ENCODE measurements around the gene TRIB2.

Gene TRIB2

DNA sequence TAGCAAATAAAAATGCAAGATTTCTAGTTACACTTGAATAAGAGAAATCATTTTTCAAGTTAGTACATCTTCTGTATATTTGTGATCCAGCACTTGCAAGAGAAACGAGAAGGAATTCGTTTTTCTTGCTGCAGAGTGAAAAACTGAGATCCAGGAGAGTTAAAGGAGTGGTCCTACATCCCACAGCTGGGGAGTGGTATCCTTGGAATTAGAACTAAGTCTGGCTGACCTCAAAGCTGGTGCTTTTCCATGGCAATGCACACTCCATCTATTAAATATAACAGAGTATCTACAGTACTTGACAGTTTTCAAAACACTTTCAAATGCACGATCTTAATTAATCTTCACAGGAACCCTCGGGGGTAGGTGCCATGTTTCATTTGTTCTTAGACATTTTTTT lies 46.8 kb downstream of the TRIB2 start:
- H3K4me1 ChIP-seq (ENCODE audit: control insufficient read depth in 2 of 2, insufficient read depth in 2 of 2, low read length in 2 of 2): no peaks in the 10 kb centered on the region
- H3K4me3 ChIP-seq (ENCODE audit: low read length in 2 of 2): no peak overlapping the region
- H3K27me3 ChIP-seq (ENCODE audit: control insufficient read depth in 2 of 2, insufficient read depth in 2 of 2, low read length in 2 of 2): no peaks in the 10 kb centered on the region
- H3K9ac ChIP-seq (ENCODE audit: low read depth in 1 of 2, low read length in 2 of 2): no peak overlapping the region
- no peak overlapping the region for H3K27ac ChIP-seq (ENCODE audit: low read depth in 2 of 2, low read length in 2 of 2)
- H3K36me3 ChIP-seq (ENCODE audit: control insufficient read depth in 2 of 2, insufficient read depth in 2 of 2, low read length in 2 of 2): no peaks in the 10 kb centered on the region
- peaks cover 0 to 3% of the 10 kb centered on the region in 2 donors for H3K9me3 ChIP-seq (ENCODE audit: control insufficient read depth in 2 of 2, low read length in 2 of 2)

DNA sequence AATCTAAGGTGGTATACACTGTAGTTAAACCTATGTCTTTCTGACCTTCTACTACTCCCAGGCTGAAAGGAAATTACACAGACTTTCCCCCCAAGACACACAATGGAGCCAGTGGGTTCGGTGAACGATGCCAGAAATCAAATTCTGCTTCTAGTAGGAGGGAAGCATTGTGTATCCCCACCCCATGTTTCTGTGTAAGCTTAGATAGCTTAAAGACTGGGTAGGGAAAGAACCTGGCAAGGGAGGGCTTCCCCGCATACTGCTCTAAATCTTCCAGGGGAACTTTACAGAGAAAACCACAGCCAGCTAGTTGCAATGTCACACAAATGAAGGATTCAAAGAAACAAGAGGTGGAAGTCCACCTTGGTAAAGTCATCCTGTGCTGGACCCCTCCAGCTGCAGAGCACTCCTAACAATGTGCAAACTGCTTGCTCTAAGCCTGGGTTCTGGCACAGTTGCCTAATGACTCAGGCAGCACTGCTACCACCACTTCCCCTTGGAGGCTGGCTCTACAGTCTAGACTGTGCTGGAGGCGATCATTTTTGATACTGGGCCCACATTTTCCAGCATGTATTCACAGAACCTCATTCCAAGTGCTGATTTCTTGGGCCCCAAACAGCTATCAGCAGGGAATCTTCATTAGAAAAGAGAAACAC lies 47.5 kb downstream of the TRIB2 start:
- Histone ChIP-seq H3K27ac (ENCODE audit: low read depth in 2 of 2, low read length in 2 of 2) (no peak overlapping the region), H3K9ac (ENCODE audit: low read depth in 1 of 2, low read length in 2 of 2) (no peak overlapping the region), H3K4me1 (ENCODE audit: control insufficient read depth in 2 of 2, insufficient read depth in 2 of 2, low read length in 2 of 2) (no peaks in the 10 kb centered on the region), H3K4me3 (ENCODE audit: low read length in 2 of 2) (no peak overlapping the region), H3K27me3 (ENCODE audit: control insufficient read depth in 2 of 2, insufficient read depth in 2 of 2, low read length in 2 of 2) (no peaks in the 10 kb centered on the region), H3K9me3 (ENCODE audit: control insufficient read depth in 2 of 2, low read length in 2 of 2) (peaks cover 0 to 3% of the 10 kb centered on the region in 2 donors), H3K36me3 (ENCODE audit: control insufficient read depth in 2 of 2, insufficient read depth in 2 of 2, low read length in 2 of 2) (no peaks in the 10 kb centered on the region)

DNA sequence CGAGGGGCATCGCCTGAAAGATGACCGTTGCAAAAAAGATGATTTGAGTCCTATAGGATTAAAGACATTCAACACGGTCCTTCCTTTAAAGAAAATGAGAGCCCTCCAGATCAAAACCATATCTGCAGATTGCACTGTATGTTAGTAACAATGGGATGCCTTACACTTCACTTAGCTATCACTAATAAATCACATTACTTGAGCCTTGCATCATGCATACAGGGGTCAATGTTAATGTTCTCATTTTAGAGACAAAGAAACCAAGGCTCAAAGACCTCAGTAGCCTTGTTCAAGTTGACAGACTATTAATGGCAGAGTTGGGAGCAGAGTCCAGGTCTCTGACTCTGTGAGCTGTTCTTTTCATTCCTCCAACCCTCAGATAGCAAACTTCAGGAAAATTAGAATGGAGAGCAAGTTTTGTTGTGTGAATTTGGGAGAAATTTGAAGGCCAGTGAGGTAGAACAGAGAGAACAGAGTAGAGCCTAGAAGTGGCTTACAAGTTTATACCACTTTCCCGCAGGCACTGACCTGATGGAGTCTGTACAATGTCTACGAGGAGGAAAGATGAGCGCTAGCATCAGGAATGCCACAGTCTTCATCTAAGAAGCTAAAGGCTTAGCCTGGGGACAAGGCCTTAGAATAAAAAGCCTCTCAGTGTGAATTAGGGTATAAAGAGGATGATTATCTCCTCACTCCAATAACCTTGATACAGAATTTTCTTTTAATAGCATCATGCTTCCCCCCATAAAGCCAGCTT lies 48.3 kb downstream of the TRIB2 start:
- Histone ChIP-seq H3K27me3 (ENCODE audit: control insufficient read depth in 2 of 2, insufficient read depth in 2 of 2, low read length in 2 of 2) (no peaks in the 10 kb centered on the region), H3K4me1 (ENCODE audit: control insufficient read depth in 2 of 2, insufficient read depth in 2 of 2, low read length in 2 of 2) (no peaks in the 10 kb centered on the region), H3K9ac (ENCODE audit: low read depth in 1 of 2, low read length in 2 of 2) (no peak overlapping the region), H3K27ac (ENCODE audit: low read depth in 2 of 2, low read length in 2 of 2) (no peak overlapping the region), H3K36me3 (ENCODE audit: control insufficient read depth in 2 of 2, insufficient read depth in 2 of 2, low read length in 2 of 2) (no peaks in the 10 kb centered on the region), H3K9me3 (ENCODE audit: control insufficient read depth in 2 of 2, low read length in 2 of 2) (peaks cover 0 to 3% of the 10 kb centered on the region in 2 donors), H3K4me3 (ENCODE audit: low read length in 2 of 2) (no peak overlapping the region)

DNA sequence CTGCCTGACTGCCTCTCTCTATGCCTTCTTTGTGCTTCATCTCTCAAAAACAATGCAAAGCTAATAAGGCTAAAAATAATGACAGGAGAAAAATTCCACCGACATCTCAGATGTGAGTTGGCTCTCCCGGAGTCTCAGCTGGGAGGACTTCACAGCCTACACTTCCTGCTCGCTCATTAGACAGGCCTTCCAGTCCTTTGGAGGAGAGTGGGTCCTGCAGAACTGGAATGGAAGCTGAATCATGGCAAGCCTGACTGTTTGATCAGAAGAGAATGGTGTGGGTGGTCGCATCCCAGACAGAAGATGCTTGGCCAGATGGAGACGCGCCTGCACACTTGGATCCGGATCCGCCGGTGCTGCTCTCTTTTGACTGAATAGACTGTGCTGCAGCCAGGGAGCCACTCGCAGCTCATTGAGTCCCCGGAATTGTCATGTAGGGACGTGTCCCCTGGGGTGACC lies 49.7 kb downstream of the TRIB2 start:
- peaks cover 0 to 3% of the 10 kb centered on the region in 2 donors for H3K9me3 ChIP-seq (ENCODE audit: control insufficient read depth in 2 of 2, low read length in 2 of 2)
- no peak overlapping the region for H3K4me3 ChIP-seq (ENCODE audit: low read length in 2 of 2)
- no peak overlapping the region for H3K27ac ChIP-seq (ENCODE audit: low read depth in 2 of 2, low read length in 2 of 2)
- H3K36me3 ChIP-seq (ENCODE audit: control insufficient read depth in 2 of 2, insufficient read depth in 2 of 2, low read length in 2 of 2): no peaks in the 10 kb centered on the region
- no peaks in the 10 kb centered on the region for H3K27me3 ChIP-seq (ENCODE audit: control insufficient read depth in 2 of 2, insufficient read depth in 2 of 2, low read length in 2 of 2)
- H3K9ac ChIP-seq (ENCODE audit: low read depth in 1 of 2, low read length in 2 of 2): no peak overlapping the region
- H3K4me1 ChIP-seq (ENCODE audit: control insufficient read depth in 2 of 2, insufficient read depth in 2 of 2, low read length in 2 of 2): no peaks in the 10 kb centered on the region

DNA sequence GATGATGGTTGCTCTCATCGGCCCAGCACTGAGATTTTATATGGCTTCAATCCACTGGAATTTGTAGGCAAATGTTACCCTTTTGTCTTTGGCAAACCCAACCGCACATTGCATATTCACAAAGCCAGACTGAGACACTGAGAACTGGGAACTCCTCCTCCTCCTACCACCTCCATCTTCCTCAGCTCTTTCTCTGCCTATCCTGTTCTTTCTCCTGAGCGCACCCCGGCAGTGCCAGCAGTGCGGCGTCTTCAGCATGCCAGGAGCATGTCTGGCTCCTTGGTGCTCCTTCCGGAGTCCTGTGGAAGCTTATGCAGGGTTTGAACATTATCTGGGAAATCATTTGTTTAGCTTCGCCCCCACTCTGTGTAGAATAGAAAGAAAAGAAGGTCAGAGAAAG lies 50.8 kb downstream of the TRIB2 start:
- H3K27ac ChIP-seq (ENCODE audit: low read depth in 2 of 2, low read length in 2 of 2): no peak overlapping the region
- H3K9ac ChIP-seq (ENCODE audit: low read depth in 1 of 2, low read length in 2 of 2): no peak overlapping the region
- no peak overlapping the region for H3K4me3 ChIP-seq (ENCODE audit: low read length in 2 of 2)
- no peaks in the 10 kb centered on the region for H3K36me3 ChIP-seq (ENCODE audit: control insufficient read depth in 2 of 2, insufficient read depth in 2 of 2, low read length in 2 of 2)
- no peaks in the 10 kb centered on the region for H3K4me1 ChIP-seq (ENCODE audit: control insufficient read depth in 2 of 2, insufficient read depth in 2 of 2, low read length in 2 of 2)
- H3K27me3 ChIP-seq (ENCODE audit: control insufficient read depth in 2 of 2, insufficient read depth in 2 of 2, low read length in 2 of 2): no peaks in the 10 kb centered on the region
- H3K9me3 ChIP-seq (ENCODE audit: control insufficient read depth in 2 of 2, low read length in 2 of 2): peaks cover 0 to 3% of the 10 kb centered on the region in 2 donors

DNA sequence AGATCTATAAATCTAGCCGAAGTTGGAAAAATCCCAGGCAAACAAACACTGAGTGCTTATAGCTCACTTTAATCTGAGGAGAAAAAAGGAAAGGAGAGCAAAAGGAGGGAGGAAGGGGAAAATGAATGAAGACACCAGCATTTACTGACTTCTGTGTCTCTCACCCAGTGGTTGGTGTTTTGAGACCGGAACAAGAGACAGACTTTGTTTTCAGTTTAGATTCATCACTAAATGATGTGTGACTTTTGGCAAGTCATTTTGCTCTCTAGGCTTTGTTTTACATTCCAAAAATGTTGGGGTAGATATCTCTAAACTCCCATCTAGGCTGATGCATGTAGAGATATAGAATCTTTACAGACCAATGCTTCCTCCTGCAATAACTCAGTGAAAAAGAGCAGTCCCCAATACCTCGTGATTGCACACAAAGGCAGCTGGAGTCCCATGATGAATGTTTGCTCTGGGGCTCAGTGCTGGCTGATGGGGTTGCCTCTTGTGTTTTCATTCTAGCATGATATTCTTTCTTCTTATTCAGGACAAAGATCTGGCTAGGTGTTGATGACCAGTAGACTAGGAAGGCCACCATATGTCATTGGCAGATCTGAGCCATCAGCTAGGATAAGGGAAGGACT lies 51.4 kb downstream of the TRIB2 start:
- Histone ChIP-seq H3K4me3 (ENCODE audit: low read length in 2 of 2) (no peak overlapping the region), H3K9me3 (ENCODE audit: control insufficient read depth in 2 of 2, low read length in 2 of 2) (peaks cover 0 to 3% of the 10 kb centered on the region in 2 donors), H3K36me3 (ENCODE audit: control insufficient read depth in 2 of 2, insufficient read depth in 2 of 2, low read length in 2 of 2) (no peaks in the 10 kb centered on the region), H3K27ac (ENCODE audit: low read depth in 2 of 2, low read length in 2 of 2) (no peak overlapping the region), H3K9ac (ENCODE audit: low read depth in 1 of 2, low read length in 2 of 2) (no peak overlapping the region), H3K4me1 (ENCODE audit: control insufficient read depth in 2 of 2, insufficient read depth in 2 of 2, low read length in 2 of 2) (no peaks in the 10 kb centered on the region), H3K27me3 (ENCODE audit: control insufficient read depth in 2 of 2, insufficient read depth in 2 of 2, low read length in 2 of 2) (no peaks in the 10 kb centered on the region)

DNA sequence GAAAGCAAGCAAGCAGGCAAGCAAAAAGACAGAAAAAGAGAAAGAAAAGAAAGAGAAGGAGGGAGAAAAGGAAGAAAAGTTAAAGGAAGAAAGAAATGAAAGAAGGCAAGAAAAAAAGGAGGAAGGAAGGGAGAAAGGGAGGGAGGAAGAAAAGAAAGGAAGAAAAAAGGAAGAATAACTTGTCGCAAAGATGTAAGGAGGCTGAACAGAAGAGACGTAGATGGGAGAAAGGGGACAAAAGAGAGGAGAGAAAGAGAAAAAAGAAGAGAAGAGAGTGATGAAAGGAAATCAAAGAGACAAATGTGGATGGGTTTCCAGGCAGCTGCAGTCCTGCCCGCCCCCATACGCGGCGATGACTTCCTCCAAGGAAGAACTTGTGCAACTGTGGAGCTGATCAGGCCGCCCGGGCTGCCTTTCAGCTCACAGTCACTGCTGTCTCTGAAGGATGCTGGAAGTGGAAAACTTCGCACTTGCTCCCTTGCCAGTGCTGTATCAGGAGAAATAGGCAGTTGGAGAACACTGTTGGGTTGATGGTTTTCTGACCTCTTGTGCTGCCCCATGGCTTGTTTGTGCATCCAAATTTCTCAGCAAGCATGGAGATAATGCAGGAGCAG lies 52.9 kb downstream of the TRIB2 start:
- no peaks in the 10 kb centered on the region for H3K4me1 ChIP-seq (ENCODE audit: control insufficient read depth in 2 of 2, insufficient read depth in 2 of 2, low read length in 2 of 2)
- H3K9me3 ChIP-seq (ENCODE audit: control insufficient read depth in 2 of 2, low read length in 2 of 2): no peaks in the 10 kb centered on the region
- H3K27me3 ChIP-seq (ENCODE audit: control insufficient read depth in 2 of 2, insufficient read depth in 2 of 2, low read length in 2 of 2): no peaks in the 10 kb centered on the region
- no peak overlapping the region for H3K9ac ChIP-seq (ENCODE audit: low read depth in 1 of 2, low read length in 2 of 2)
- H3K4me3 ChIP-seq (ENCODE audit: low read length in 2 of 2): no peak overlapping the region
- H3K36me3 ChIP-seq (ENCODE audit: control insufficient read depth in 2 of 2, insufficient read depth in 2 of 2, low read length in 2 of 2): no peaks in the 10 kb centered on the region
- H3K27ac ChIP-seq (ENCODE audit: low read depth in 2 of 2, low read length in 2 of 2): no peak overlapping the region

DNA sequence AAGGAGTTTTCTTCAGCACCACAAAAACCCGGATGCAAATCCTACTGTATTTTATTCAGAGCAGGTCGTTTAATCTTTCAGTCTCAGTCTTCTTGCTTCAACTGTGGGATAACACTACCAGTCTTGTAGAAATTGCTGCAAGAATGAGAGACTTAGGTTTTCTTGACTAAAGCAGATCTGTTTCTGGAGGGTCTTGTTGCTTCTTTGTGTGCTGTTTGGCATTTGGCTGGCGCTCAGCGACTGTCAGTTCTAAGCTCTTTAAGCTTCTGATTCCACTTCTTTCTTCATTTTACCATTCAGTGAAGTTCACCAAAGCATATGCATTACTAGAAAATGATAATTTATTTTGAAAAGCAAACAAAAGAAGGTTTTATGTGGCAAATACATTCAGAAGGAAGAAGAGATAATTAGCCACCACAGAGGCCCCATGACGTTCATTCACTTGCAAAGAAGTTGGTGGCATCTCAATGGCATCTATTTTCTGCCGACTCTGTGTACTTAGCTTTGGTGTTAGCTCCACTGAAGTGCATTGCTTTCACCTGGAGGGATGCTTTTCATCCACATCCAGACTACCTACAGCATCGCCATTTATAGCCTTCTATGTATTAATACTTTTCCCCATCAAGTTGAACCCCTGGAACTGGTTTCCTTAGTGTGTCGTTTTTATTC lies 53.7 kb downstream of the TRIB2 start:
- Histone ChIP-seq H3K4me1 (ENCODE audit: control insufficient read depth in 2 of 2, insufficient read depth in 2 of 2, low read length in 2 of 2) (no peaks in the 10 kb centered on the region), H3K4me3 (ENCODE audit: low read length in 2 of 2) (no peak overlapping the region), H3K27ac (ENCODE audit: low read depth in 2 of 2, low read length in 2 of 2) (no peak overlapping the region), H3K36me3 (ENCODE audit: control insufficient read depth in 2 of 2, insufficient read depth in 2 of 2, low read length in 2 of 2) (no peaks in the 10 kb centered on the region), H3K9ac (ENCODE audit: low read depth in 1 of 2, low read length in 2 of 2) (no peak overlapping the region), H3K9me3 (ENCODE audit: control insufficient read depth in 2 of 2, low read length in 2 of 2) (no peaks in the 10 kb centered on the region), H3K27me3 (ENCODE audit: control insufficient read depth in 2 of 2, insufficient read depth in 2 of 2, low read length in 2 of 2) (no peaks in the 10 kb centered on the region)

DNA sequence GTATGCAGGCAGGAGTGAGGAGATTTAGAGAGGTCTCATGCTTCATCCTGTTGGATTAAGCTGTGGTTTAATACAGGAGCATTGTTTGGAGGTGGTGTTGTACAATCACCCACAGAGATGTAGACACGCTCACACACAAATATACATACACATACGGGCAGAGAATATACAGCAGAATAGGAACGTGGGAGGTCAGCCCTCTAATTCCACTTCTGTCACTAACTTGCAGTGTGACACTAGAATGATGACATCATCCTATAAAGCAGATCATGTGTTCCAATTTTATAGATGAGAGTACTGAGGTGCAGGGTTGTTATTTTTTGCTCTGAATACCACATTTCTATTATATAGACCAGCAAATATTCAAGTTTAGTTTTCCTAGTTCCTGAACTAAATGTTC lies 54.4 kb downstream of the TRIB2 start:
- Histone ChIP-seq H3K36me3 (ENCODE audit: control insufficient read depth in 2 of 2, insufficient read depth in 2 of 2, low read length in 2 of 2) (no peaks in the 10 kb centered on the region), H3K9ac (ENCODE audit: low read depth in 1 of 2, low read length in 2 of 2) (no peak overlapping the region), H3K4me1 (ENCODE audit: control insufficient read depth in 2 of 2, insufficient read depth in 2 of 2, low read length in 2 of 2) (no peaks in the 10 kb centered on the region), H3K9me3 (ENCODE audit: control insufficient read depth in 2 of 2, low read length in 2 of 2) (no peaks in the 10 kb centered on the region), H3K4me3 (ENCODE audit: low read length in 2 of 2) (no peak overlapping the region), H3K27ac (ENCODE audit: low read depth in 2 of 2, low read length in 2 of 2) (no peak overlapping the region), H3K27me3 (ENCODE audit: control insufficient read depth in 2 of 2, insufficient read depth in 2 of 2, low read length in 2 of 2) (no peaks in the 10 kb centered on the region)

All from mucosa of rectum (tissue), 2 donors.